ENCODE data around the gene TMEM229B.
"Not testable (repeated sequence)": the region's sequence is repeated elsewhere in the genome, so short reads cannot be mapped to it uniquely, and the experiment has no call there.

The TMEM229B gene

DNA sequence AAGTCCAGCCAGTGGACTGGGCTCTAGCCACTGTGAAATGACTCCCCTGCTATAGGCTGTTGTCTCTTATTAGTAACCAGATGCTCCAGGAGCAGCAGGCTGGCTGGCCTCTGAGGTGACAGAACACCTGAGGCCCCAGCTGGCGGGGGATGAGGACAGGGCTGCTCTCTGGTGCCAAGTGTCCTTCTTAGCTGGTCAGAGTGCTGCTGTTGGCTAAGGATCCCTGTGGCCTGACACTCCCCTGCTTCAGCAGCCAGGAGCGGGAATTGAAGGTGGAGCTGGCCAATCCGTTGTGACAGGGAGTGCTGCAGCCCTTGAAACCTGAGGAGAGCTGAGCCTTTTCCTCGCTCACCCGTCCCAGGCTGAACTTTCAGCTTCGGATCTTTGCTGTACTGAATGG is 30.7 kb downstream of the TMEM229B start:
- TF ChIP-seq, protein P1, sequence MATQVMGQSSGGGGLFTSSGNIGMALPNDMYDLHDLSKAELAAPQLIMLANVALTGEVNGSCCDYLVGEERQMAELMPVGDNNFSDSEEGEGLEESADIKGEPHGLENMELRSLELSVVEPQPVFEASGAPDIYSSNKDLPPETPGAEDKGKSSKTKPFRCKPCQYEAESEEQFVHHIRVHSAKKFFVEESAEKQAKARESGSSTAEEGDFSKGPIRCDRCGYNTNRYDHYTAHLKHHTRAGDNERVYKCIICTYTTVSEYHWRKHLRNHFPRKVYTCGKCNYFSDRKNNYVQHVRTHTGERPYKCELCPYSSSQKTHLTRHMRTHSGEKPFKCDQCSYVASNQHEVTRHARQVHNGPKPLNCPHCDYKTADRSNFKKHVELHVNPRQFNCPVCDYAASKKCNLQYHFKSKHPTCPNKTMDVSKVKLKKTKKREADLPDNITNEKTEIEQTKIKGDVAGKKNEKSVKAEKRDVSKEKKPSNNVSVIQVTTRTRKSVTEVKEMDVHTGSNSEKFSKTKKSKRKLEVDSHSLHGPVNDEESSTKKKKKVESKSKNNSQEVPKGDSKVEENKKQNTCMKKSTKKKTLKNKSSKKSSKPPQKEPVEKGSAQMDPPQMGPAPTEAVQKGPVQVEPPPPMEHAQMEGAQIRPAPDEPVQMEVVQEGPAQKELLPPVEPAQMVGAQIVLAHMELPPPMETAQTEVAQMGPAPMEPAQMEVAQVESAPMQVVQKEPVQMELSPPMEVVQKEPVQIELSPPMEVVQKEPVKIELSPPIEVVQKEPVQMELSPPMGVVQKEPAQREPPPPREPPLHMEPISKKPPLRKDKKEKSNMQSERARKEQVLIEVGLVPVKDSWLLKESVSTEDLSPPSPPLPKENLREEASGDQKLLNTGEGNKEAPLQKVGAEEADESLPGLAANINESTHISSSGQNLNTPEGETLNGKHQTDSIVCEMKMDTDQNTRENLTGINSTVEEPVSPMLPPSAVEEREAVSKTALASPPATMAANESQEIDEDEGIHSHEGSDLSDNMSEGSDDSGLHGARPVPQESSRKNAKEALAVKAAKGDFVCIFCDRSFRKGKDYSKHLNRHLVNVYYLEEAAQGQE (IDR thresholded peaks at IDR 0.05; ENCODE audit: insufficient replicate concordance, low read depth): no peak
- TF ChIP-seq, protein P2, sequence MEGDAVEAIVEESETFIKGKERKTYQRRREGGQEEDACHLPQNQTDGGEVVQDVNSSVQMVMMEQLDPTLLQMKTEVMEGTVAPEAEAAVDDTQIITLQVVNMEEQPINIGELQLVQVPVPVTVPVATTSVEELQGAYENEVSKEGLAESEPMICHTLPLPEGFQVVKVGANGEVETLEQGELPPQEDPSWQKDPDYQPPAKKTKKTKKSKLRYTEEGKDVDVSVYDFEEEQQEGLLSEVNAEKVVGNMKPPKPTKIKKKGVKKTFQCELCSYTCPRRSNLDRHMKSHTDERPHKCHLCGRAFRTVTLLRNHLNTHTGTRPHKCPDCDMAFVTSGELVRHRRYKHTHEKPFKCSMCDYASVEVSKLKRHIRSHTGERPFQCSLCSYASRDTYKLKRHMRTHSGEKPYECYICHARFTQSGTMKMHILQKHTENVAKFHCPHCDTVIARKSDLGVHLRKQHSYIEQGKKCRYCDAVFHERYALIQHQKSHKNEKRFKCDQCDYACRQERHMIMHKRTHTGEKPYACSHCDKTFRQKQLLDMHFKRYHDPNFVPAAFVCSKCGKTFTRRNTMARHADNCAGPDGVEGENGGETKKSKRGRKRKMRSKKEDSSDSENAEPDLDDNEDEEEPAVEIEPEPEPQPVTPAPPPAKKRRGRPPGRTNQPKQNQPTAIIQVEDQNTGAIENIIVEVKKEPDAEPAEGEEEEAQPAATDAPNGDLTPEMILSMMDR (IDR thresholded peaks at IDR 0.05; ENCODE audit: insufficient read depth, low read length): no peak
- no peak for TF ChIP-seq POLR2AphosphoS5 (IDR thresholded peaks at IDR 0.05; ENCODE audit: low read depth)
- DNase-seq (ENCODE audit: low read depth in 1 of 2, low spot score in 1 of 2): no peak
- Histone ChIP-seq H3K4me3 (replicated peaks; ENCODE audit: insufficient read depth, low read length) (no peak overlapping the region), H3K27ac (replicated peaks) (no peak overlapping the region), H3K27me3 (ENCODE audit: insufficient read depth, poor library complexity, severe bottlenecking) (no peaks in the 10 kb centered on the region)

DNA sequence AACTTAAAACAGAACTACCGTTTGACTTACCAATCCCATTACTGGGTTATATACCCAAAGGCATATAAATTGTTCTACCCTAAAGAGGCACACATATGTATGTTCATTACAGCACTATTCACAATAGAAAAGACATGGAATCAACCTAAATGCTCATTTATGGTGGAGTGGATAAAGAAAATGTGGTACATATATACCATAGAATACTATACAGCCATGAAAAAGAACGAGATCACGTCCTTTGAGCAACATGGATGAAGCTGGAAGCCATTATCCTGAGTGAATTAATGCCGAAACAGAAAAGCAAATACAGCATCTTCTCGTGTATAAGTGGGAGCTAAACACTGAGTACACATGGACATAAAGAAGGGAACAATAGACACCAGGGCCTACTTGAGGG is 31.8 kb downstream of the TMEM229B start:
- TF ChIP-seq GABPA (IDR thresholded peaks at IDR 0.05; ENCODE audit: low read depth) (no peak), SPI1 (IDR thresholded peaks at IDR 0.05; ENCODE audit: borderline replicate concordance, low read depth) (no peak), POLR2AphosphoS5 (IDR thresholded peaks at IDR 0.05; ENCODE audit: low read depth) (no peak)
- TF ChIP-seq, protein P1 (IDR thresholded peaks at IDR 0.05; ENCODE audit: insufficient replicate concordance, low read depth): no peak
- TF ChIP-seq, protein P2 (IDR thresholded peaks at IDR 0.05; ENCODE audit: insufficient read depth, low read length): no peak
- no peaks in the 10 kb centered on the region for H3K27me3 ChIP-seq (ENCODE audit: insufficient read depth, poor library complexity, severe bottlenecking)
- no peak for DNase-seq (ENCODE audit: low read depth in 1 of 2, low spot score in 1 of 2)
- no peak overlapping the region for H3K4me3 ChIP-seq (replicated peaks; ENCODE audit: insufficient read depth, low read length)
- H3K27ac ChIP-seq (replicated peaks): no peak overlapping the region

DNA sequence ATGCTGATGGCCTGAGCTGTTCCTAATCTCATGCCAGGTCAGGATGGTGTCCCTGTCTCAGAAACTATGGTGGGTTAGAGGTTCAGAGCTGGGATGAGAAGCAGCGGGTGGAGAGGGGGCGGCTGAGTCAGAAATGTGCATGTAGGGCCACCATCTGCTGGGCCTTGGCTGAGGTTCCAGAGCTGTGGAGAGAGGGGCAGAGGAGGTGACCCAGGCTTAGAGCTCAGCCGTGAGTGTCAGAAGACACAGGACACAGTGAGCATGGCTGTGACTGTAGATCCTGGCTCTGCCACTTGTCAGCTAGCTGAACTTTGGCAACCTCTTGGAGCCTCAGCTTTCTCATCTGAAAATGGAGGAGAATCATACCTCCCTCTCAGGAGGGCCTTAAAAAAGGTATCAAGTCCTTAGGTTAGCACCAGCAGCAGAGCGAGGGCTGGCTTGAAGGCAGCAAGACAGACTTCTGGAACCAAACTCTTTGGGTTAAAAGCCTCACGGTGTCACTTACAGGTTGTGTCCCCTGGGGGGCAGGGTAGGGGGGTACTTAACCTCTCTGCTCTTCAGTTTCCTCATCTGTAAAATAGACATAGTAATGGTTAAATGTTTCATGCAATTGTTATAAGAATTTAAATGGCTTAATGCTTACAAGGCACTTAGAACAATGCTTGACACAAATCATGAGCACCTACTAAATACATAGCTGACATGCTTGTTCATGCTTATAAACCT is 34.8 kb downstream of the TMEM229B start:
- Histone ChIP-seq H3K4me3 (replicated peaks; ENCODE audit: insufficient read depth, low read length) (no peak overlapping the region), H3K27ac (replicated peaks) (no peak overlapping the region), H3K27me3 (ENCODE audit: insufficient read depth, poor library complexity, severe bottlenecking) (no peaks in the 10 kb centered on the region)
- DNase-seq (ENCODE audit: low read depth in 1 of 2, low spot score in 1 of 2): no peak
- TF ChIP-seq, protein P2 (IDR thresholded peaks at IDR 0.05; ENCODE audit: insufficient read depth, low read length): no peak
- TF ChIP-seq POLR2AphosphoS5 (IDR thresholded peaks at IDR 0.05; ENCODE audit: low read depth) (no peak), GABPA (IDR thresholded peaks at IDR 0.05; ENCODE audit: low read depth) (no peak)

DNA sequence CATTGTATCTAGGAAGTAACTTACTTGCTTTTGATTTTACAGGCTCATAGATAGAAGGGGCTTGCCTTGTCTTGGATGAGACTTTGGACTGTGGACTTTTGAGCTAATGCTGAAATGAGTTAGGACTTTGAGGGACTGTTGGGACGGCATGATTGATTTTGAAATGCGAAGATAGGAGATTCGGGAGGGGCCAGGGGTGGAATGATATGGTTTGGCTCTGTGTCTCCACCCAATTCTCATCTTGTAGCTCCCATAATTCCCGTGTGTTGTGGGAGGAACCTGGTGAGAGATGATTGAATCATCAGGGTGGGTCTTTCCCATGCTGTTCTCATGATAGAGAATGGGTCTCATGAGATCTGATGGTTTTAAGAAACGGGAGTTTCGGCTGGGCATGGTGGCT is 36.9 kb downstream of the TMEM229B start:
- H3K27ac ChIP-seq (replicated peaks); H3K27me3 ChIP-seq (ENCODE audit: insufficient read depth, poor library complexity, severe bottlenecking); DNase-seq (ENCODE audit: low read depth in 1 of 2, low spot score in 1 of 2); H3K4me3 ChIP-seq (replicated peaks; ENCODE audit: insufficient read depth, low read length): not testable (repeated sequence)
